Ovary (tissue), 3 donors: ENCODE data around the gene GFRA1.

Experiments used
- CTCF ChIP-seq, 3 donors: fragments of 450-650 bp in 2 of 3; fragments of 200-600 bp in 1 of 3; IDR thresholded peaks; one replicate each; pipeline versions ENCODE4 v1.5.1 to v1.8.0; 2016 to 2022; ENCODE audit warnings: antibody characterized with exemption in 3 of 3, mild to moderate bottlenecking in 1 of 3
- EP300 ChIP-seq: sonication (generic); formaldehyde crosslinking; IDR thresholded peaks from one replicate; pipeline ENCODE4 v1.6.1; 2017; ENCODE audit warnings: antibody characterized with exemption
- POLR2A ChIP-seq: fragments of 450-650 bp; IDR thresholded peaks from one replicate; pipeline ENCODE4 v1.6.1; 2017; ENCODE audit warnings: antibody characterized with exemption, mild to moderate bottlenecking, moderate library complexity
- donor health status: DM: no; HTN: no; CAD: no.

GRCh38 chr10:116049974-116050304 lies 223.1 kb downstream of the GFRA1 start:
- TF ChIP-seq POLR2A (no peak), CTCF (IDR thresholded peaks at IDR 0.05) (no peak), EP300 (no peak)
